Frontal cortex (tissue), 4 donors: ENCODE results near the gene CACNA2D3. TPM values are rescaled to one million over a fixed set of nuclear protein-coding genes. Genes with fewer than 3 reads are reported as not detected.

Source experiments
- DNase-seq, 2 donors: peaks; one replicate each; pipeline ENCODE4 v3.0.0; 2012; ENCODE audit warnings: low spot score in 2 of 2
- FAIRE-seq: peaks from 2 replicates; lab custom pipeline; 2012; peaks lifted over from hg19 to GRCh38; lab: Jason Lieb, UNC
- total RNA-seq: library from RNA; depleted of rRNA; stranded (reverse); fragments of >200 nt; gene quantifications from one replicate; pipeline ENCODE4 v1.2.3, GENCODE V29; 2014
- donor health status: control.
- donor health status: control.
- donor health status: control.

Gene CACNA2D3
- total RNA-seq, 1 donor from 2014 or later = 30.6 TPM

DNA sequence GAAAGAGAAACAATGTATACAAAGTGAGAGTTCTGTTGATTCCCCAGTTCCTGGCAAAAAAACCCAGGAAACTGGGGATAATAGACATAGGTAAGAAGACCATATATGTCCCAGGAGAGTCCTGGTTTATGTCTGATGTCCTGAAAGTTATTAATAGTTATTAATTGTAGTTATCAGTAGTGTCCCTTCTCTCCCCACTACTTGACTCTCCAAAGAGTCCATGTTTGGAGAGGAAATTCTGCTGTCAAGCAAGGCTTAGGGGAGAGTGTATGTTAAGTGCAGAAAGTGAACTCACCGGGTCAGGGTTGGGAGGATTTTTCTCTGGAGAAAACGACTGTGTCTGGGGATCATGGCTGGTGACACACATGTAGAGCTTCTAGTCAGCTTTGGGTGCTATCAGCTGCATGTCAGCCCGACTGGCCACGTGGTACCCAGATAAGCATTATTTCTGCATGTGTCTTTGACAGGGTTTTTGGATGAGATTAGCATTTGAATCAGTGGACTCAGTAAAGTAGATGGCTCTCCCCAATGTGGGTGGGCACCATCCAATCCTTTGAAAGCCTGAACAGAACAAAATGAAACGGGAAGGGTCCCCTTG lies 80.4 kb downstream of the CACNA2D3 start:
- FAIRE-seq (no peak), DNase-seq (no peak)

DNA sequence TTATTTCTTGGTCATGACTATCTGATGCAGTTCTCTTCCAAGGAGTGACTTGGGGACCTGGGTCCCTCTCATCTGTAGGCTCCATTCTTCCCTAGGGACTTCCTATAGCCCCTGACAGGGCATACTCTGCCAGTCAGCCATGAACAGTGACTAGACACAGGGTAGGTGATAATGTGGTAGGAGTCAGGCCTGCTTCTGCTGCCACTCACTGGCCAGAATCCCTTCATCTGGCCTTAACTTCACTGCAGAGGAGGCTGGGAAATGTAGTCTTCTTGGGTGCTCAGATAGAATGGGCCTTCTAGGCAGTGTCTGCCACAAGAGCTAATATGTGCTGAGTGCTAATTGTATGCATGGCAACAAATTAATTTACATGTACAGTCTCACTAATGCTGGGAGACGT lies 84.5 kb downstream of the CACNA2D3 start:
- DNase-seq (no peak), FAIRE-seq (no peak)

- FAIRE-seq = no peak
- no peak for DNase-seq
Measured at GRCh38 chr3:54211097-54211496, 88.7 kb downstream of the CACNA2D3 start.

DNA sequence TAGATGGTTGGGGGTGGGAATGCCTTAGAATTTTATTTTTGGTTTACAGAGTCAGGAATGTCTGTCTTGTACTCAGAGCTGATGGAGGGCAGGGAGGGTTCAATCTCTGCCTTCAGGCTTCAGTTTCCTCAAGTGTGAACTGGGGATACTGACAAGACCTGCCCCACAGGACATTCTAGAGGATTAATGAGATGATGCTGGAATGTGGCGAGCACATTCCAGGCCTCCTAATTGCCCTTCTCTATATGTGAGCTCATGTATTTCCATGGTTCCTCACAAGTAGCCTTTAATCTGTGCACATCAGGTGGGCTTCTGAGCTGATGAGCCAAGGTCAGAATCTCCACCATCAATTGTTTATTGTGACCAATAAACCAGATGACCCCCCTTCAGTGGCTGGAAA lies 90.4 kb downstream of the CACNA2D3 start:
- FAIRE-seq (no peak), DNase-seq (no peak)

GRCh38 chr3:54213907-54214306 lies 91.6 kb downstream of the CACNA2D3 start:
- FAIRE-seq = no peak
- DNase-seq = no peak

DNA sequence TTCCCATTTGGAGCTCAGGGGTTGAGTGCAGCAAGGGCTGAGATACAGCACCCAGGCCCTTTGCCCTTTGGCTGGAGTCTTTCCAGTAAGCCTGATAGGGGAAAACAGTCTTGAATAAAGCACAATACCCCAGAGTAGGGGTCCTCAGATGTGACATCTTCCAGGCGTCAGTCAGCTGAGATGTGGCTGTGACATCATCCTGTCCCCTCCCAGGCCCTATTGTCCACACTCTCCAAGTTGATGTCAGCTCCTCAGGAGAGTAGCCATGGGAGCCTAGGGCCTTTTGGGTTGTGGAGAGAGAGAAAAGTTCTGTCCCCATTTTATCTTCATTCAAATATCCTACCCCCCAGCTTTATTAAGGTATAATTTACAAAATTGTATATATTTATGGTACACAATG lies 92.5 kb downstream of the CACNA2D3 start:
- DNase-seq = no peak
- FAIRE-seq = no peak

DNA sequence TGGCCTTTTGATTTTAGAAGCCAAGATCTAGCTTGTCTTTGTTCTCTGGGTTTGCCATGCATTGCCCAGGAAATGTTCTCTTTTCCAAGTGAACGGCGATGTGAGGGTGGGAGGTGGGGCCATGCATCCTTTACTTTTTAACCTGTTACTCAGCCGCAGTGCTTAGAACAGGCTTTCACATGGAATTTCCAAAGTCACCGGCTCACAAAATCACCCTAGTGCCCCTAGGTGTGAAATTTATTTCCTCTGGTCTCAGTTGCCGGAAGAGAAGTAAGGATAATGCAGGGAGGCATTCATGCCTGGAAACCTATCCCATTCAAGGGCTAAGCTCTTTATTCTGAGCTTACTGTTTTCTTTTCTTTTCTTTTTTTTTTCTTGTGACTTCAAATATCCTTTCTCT lies 93.2 kb downstream of the CACNA2D3 start:
- no peak for FAIRE-seq
- no peak for DNase-seq

DNA sequence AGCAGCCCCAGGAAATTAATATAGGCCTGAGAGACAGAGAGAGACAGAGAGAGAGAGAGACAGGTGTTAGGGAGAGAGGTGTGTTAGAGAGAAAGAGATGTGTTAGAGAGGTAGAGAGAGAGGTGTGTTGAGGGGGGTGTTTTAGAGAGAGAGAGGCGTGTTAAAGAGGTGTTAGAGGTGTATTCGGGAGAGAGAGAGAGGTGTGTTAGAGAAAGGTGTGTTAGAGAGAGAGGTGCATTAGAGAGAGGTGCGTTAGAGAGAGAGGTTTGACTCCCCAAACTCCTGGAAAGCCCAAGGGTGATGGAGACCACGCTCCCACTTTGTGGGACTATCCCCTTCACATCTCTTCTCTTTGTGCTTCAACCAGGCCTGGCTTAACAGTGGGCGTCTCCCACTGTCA lies 95.5 kb downstream of the CACNA2D3 start:
- no peak for DNase-seq
- no peak for FAIRE-seq

DNA sequence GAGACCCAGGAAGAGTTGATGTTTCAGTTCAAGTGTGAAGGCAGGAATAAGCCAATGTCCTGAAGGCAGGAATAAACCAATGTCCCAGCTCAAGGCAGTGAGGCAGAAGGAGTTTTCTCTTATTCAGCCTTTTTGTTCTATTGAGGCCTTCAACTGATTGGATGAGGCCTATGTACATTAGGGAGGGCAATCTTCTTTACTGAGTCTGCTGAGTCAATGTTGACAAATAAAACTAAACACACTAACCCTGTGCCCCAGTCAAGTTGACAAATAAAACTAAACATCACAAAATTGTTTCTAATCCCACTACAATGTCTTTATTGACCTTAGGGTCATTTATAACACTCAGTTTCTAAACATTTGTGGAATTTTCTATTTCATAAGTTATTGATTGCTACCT lies 100.0 kb downstream of the CACNA2D3 start:
- FAIRE-seq = no peak
- no peak for DNase-seq

DNA sequence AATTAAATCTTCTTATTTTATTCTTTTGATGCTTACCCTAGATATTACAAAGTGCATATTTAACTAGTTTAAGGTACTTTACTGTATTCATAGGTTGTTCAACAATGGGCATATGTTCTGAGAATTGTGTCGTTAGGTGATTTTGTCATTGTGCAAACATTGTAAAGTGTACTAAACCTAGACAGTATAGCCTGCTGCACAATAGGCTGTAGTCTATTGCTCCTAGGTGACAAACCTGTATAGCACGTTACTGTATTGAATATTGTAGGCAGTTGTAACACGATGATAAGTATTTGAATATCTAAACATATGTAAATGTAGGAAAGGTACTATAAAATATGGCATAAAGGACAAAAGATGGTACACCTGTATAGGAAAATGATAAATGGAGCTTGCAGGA lies 100.7 kb downstream of the CACNA2D3 start:
- FAIRE-seq (no peak), DNase-seq (no peak)

DNA sequence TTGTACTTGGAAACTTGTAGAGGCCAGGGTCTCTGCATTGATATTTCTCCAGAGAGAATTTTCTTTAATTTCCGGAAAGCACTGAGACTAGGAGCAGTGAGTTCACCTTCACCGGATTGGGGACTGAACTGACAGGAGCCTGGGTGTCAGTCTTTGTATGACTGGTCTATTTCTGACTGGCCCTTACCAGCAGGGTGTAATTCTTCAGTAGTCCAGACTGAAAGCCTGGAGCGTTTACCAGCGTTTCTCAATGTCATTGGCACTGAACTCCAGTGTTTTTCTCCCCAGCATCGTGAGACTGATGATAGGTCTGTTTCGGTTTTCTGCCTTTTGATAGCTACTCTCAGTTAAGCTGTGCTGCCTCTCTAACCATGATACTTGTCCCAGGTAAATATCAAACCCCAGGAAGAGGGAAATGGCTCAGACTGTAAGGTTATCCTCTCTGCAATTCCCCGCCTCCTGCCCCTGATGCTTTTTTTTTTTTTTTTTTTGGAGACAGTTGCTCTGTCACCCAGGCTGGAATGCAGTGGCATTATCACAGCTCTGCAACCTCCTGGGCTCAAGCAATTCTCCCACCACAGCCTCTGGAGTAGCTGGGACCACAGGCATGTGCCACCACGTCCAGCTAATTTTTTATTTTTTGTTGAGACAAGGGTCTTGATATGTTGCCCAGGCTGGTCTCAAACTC lies 103.6 kb downstream of the CACNA2D3 start:
- DNase-seq = no peak
- FAIRE-seq = no peak

DNA sequence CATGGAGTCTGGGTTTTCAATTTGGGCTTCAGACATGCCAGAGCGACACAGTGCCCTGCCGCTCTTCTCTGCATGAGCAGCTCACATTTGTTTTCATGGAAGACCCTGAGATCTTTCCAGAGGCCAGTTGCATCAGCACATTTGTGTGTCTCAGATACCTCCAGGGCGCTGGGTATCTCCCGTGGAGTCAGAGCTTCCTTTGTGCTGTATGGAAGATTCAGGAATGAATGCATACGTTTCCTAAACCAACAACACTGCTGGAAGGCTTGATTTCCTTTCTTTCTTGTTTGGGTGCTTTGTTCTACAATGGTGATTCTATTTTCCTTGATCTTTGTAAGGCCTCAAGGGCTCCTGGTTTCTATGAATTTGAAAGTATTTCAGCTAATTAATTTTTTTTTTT lies 106.5 kb downstream of the CACNA2D3 start:
- FAIRE-seq = no peak
- no peak for DNase-seq

DNA sequence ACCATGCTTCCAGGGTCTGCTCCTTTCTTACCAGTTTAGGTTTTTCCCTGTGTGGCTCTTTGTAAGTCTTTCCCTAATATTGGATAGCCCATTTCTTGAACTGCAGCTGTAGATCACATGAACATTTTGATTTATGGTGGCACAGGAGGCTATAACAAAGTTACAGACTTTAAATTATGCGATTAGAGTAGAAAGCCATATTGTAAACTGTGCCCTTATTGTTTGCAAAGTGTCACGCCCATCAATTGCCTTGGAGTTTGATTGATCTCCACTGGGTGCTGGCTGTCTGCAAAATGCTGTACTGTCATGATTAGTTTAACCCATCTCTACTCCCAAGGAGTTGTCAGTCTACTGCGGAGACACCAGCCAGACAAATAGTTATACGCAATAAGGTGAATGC lies 110.3 kb downstream of the CACNA2D3 start:
- FAIRE-seq (no peak), DNase-seq (no peak)

GRCh38 chr3:54235998-54236397 lies 113.6 kb downstream of the CACNA2D3 start:
- FAIRE-seq = no peak
- no peak for DNase-seq

DNA sequence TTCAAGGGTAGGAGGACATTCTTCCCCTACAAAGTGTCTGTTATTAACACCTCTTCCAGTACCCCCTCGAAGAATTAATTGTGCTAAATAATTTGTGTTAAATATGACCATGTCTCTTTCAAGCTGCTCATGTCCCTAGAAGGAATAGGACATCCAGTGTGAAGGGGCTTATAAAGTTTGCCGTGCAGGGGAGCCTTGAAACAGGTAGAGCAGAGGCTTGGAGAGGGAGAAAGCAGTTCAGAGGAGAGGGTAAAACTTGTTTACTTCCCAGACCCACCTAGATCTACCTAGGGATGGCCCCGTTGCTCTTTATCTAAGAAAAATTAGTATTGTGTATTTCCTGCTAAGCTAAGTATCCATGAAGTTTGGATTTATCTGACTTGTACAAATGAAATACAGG lies 114.8 kb downstream of the CACNA2D3 start:
- FAIRE-seq (no peak), DNase-seq (no peak)

DNA sequence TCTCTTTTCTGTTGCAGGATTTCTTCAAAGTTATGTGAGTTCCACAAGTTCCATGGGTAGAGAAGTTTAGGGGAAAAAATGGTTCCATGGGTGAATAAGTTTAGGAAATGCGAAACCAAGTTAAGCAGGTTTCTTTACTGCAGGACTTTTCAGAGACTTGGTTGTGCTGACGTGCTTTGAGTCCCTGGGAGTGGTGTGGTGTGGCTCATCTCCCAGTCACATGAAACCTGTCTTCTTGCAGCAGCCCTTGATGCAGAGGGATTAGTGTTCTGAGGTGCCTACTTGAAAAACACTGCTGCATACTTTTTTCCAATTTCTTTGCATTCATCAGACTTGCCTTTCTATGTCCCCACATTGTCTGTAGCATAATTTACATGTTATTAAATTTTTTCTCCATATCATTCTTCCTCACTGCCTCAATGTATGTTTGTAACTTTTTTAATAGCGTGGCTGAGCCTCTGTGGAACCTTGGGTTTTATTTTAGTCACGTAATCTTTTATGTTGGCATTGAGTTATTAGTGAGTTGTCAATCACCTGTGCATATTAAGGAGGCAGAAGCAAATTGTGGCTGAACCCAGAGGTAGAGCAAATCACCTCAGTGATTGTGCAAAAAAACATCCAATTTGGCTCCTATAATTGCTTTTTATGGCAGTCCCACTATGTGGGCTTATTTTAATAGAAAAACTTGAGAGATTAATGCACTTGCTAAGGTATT lies 115.6 kb downstream of the CACNA2D3 start:
- no peak for FAIRE-seq
- no peak for DNase-seq

GRCh38 chr3:54240309-54240708 lies 118.0 kb downstream of the CACNA2D3 start:
- DNase-seq = no peak
- FAIRE-seq = no peak

DNA sequence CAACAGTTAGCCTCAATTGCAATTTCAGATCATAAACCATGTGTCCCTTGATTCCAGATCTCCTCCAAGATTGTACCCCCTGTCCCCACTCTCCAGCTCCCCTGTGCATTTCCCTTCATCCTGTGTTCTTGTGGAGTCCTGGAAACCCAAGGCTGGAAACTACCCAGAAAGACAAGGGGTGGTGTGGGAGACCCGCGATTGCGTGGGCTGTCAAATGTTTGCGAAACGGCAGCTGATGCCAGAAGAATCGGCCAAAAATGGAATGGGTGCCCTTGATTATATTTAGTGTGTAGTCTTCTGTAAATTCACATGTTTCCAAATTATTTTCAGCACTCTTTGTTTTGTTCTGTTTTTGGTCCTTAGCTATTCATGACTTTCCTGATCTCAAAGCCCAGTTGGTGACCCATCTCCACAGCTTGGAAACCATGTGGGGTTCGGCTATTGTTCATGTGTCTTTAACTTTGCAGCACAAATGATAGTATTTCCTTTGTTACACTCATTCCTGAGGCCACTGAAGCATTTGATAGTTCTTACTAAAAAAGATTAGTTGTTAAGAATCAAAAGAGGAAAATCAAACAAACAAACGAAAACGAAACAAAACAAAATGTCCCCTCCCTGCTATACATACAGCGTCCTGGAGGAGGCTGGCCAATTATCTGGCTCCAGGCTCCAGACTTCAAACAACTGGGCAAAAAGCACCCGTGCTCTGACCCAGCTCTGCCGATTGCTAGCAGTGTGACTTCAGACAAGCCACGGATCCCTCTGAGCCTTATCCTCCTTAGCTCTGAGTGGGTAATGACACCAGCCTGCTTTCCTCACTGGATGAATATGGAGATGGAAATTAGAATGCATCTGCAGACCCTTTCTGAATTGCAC lies 120.9 kb downstream of the CACNA2D3 start:
- no peak for DNase-seq
- FAIRE-seq = no peak

DNA sequence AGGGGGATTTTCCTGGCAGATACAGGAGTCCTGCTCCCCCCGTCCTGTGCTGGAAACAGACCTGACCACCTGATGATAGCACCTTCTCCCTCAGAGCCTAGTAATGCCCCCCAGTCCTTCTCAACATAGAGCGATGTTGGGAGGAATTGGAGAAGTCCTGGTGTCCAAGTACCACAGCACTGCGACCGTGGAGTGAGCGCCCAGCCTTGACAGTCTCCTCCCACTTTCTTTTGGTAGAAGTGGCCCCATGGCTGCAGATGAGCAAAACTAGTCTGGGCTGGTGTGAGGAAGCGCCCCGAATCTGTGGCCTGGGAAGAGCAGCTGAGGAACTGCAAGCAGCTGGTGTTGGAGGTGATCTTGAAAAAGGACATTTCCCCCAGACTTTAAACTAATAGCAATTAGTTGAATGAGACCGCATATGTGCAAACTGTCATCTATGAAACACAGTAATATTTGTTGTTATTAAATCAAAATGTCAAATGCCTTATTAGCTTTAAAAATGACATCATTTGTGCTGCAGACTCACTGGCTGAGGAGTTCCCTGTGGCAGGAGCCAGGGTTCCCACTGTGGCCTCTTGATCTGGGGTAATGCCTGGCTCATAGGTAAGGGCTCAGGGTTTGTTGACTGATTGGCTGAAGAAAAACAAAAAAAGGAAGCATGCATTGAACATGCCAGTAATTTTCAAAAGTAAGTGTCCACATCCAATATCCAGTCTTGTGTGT lies 121.8 kb downstream of the CACNA2D3 start:
- DNase-seq = no peak
- no peak for FAIRE-seq

DNA sequence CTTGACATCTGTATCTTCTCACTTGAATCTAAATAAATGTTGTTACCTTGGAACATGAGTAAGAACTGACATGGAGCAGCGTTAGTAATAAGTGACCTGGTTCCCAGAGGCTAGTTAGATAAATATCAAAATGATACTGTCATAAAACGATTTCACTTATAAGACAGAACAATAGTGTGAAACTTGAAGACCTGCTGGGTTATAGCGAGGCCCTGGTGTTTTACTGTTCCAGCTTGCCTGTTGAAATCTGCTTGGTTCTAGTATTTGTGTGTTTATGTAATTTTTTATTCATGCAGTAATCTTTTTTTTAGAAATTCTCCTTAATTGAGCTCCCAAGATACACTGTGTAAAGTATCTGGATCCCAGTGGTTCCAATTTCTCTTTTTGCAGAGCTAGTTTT lies 129.4 kb downstream of the CACNA2D3 start:
- FAIRE-seq (no peak), DNase-seq (no peak)
